ENCODE results near the gene FBH1. TPM values are rescaled to one million over a fixed set of nuclear protein-coding genes. Genes with fewer than 3 reads are reported as not detected.

FBH1 gene
- total and polyA plus RNA-seq, 10 of the 15 experiments (the other 5 are each of a cell fraction or from before 2014, with no cell fraction given), result 6.1 to 67.6 (median 47.2) TPM

GRCh38 chr10:5871596-5871995, 18.4 kb upstream of the FBH1 start:
- Histone ChIP-seq H4K20me1 (ENCODE audit: control insufficient read depth, insufficient read depth) (no peaks in the 10 kb centered on the region), H3K4me2 (ENCODE audit: control insufficient read depth, insufficient read depth) (no peak overlapping the region), H3K36me3 (ENCODE audit: control insufficient read depth in 2 of 2, insufficient read depth in 2 of 2, low read length in 1 of 2) (peaks cover 0 to 4% of the 10 kb centered on the region in 2 experiments; a peak in 1 of 4 replicates), H2AFZ (ENCODE audit: control insufficient read depth, low read depth, low read length) (no peak overlapping the region), H3K4me1 (ENCODE audit: control insufficient read depth, insufficient read depth, low read length) (peaks cover 3% of the 10 kb centered on the region), H3K79me2 (ENCODE audit: control insufficient read depth, insufficient read depth, low read length) (no peaks in the 10 kb centered on the region), H3K9ac (ENCODE audit: control insufficient read depth, insufficient read depth, low read length) (no peak overlapping the region), H3K9me3 (replicated peaks; ENCODE audit: control insufficient read depth, insufficient read depth, low read length) (peaks cover 1% of the 10 kb centered on the region; the same call in 2 of the 3 replicates), H3K4me3 (no peak overlapping the region), H3K27me3 (replicated peaks in 1 of 2; ENCODE audit: control insufficient read depth in 2 of 2, insufficient read depth in 2 of 2, low read length in 1 of 2) (no peaks in the 10 kb centered on the region), H3K27ac (ENCODE audit: control insufficient read depth, insufficient read depth) (no peak overlapping the region)
- ChIA-PET SMC1A (ENCODE audit: uncharacterized antibody, unreplicated experiment) (interaction anchor here (2.5 to 3.4 kb wide), 3 partner anchors 9 to 65 kb away, joined by 8 to 28 read pairs (median 20); no protein-coding TSS in a partner anchor), RAD21 (ENCODE audit: unreplicated experiment) (interaction anchor here (1.3 to 3.5 kb wide), 3 partner anchors 9 to 62 kb away, joined by 3 to 17 read pairs (median 4); no protein-coding TSS in a partner anchor), CTCF (interaction anchor here (1.3 to 4.3 kb wide), 3 partner anchors 10 to 63 kb away, joined by 3 to 39 read pairs (median 3); no protein-coding TSS in a partner anchor), POLR2A (interaction anchor here (0.5 to 1.4 kb wide), 2 partner anchors 28 to 67 kb away, joined by 3 read pairs; no protein-coding TSS in a partner anchor)
- intact Hi-C loops (cut with micrococcal nuclease; ENCODE audit: unreplicated experiment) (loop anchor here (5.0 kb wide), 1 partner anchor 184 kb away; no protein-coding TSS in a partner anchor), in situ Hi-C loops (cut with MboI) (loop anchor here (5.0 kb wide), 1 partner anchor 429 kb away; no protein-coding TSS in a partner anchor)
- no peak for FAIRE-seq
- ATAC-seq, result no peak
- 93% methylated on average over 5 of the region's 5 CpGs for WGBS (ENCODE audit: insufficient coverage, insufficient replicate concordance, low lambda C conversion rate, missing lambda C conversion rate)
- BruUV-seq (replicated peaks), result no TSS peak
- no peak for TF ChIP-seq CHD1 (IDR thresholded peaks at IDR 0.05; ENCODE audit: low read depth, low read length)
- TF ChIP-seq SMARCA5 (IDR thresholded peaks at IDR 0.05), result no peak
- TF ChIP-seq BCL11A (IDR thresholded peaks at IDR 0.05; ENCODE audit: low read depth, low read length), result no peak
- no peak for TF ChIP-seq SMC3 (IDR thresholded peaks at IDR 0.05; ENCODE audit: borderline replicate concordance, low read length)
- TF ChIP-seq BACH1 (IDR thresholded peaks at IDR 0.05; ENCODE audit: borderline replicate concordance), result no peak
- no peak for TF ChIP-seq SMAD5 (IDR thresholded peaks at IDR 0.05; ENCODE audit: low read depth)
- no peak for TF ChIP-seq SPI1 (IDR thresholded peaks at IDR 0.05; ENCODE audit: borderline replicate concordance, insufficient read depth, low read depth, low read length)
- TF ChIP-seq YBX1 (IDR thresholded peaks at IDR 0.05), result no peak
- no peak for TF ChIP-seq NR2C2 (IDR thresholded peaks at IDR 0.05; ENCODE audit: borderline replicate concordance, control insufficient read depth, insufficient read length, low read depth)
- TF ChIP-seq EP300 (IDR thresholded peaks at IDR 0.05; ENCODE audit: borderline replicate concordance in 1 of 2, control insufficient read depth in 1 of 2, low read depth in 2 of 2, low read length in 2 of 2), result no peak
- TF ChIP-seq SMAD1 (IDR thresholded peaks at IDR 0.05; ENCODE audit: low read depth, partially characterized antibody), result no peak
- TF ChIP-seq NKRF (conservative IDR thresholded peaks at IDR 0.05), result no peak
- TF ChIP-seq ATF3 (IDR thresholded peaks at IDR 0.05; ENCODE audit: borderline replicate concordance, extremely low read depth, low read depth, low read length), result no peak
- TF ChIP-seq MEF2A (IDR thresholded peaks at IDR 0.05; ENCODE audit: insufficient read depth, low read depth, low read length), result no peak
- DNase-seq (ENCODE audit: low read depth, low spot score), result no peak

Data from GM12878 (cell line).